Measurements from ENCODE around the gene SEC31A.
"Not testable (repeated sequence)": the region's sequence is repeated elsewhere in the genome, so short reads cannot be mapped to it uniquely, and the experiment has no call there.

The SEC31A gene

GRCh38 chr4:82860487-82860886 lies 30.5 kb downstream of the SEC31A start:
- not testable (repeated sequence) for H3K9me3 ChIP-seq (ENCODE audit: control insufficient read depth, low read depth, low read length); H3K27me3 ChIP-seq (ENCODE audit: control insufficient read depth, insufficient read depth, low read length); H3K4me1 ChIP-seq (ENCODE audit: control insufficient read depth, low read depth, low read length); H3K27ac ChIP-seq (ENCODE audit: low read length); H3K9ac ChIP-seq (ENCODE audit: low read length); H3K4me3 ChIP-seq (ENCODE audit: low read length)
- H3K36me3 ChIP-seq (ENCODE audit: control insufficient read depth, low read depth, low read length): peaks cover 53% of the 10 kb centered on the region

- Histone ChIP-seq H3K36me3 (ENCODE audit: control insufficient read depth, low read depth, low read length) (peaks cover 82% of the 10 kb centered on the region), H3K9ac (ENCODE audit: low read length) (no peak overlapping the region), H3K9me3 (ENCODE audit: control insufficient read depth, low read depth, low read length) (no peaks in the 10 kb centered on the region), H3K4me3 (ENCODE audit: low read length) (no peak overlapping the region), H3K27ac (ENCODE audit: low read length) (no peak overlapping the region), H3K4me1 (ENCODE audit: control insufficient read depth, low read depth, low read length) (no peaks in the 10 kb centered on the region), H3K27me3 (ENCODE audit: control insufficient read depth, insufficient read depth, low read length) (no peaks in the 10 kb centered on the region)
Measured at GRCh38 chr4:82852751-82853285, 38.1 kb downstream of the SEC31A start.

- H3K27me3 ChIP-seq (ENCODE audit: control insufficient read depth, insufficient read depth, low read length): no peaks in the 10 kb centered on the region
Measured at GRCh38 chr4:82851885-82852750, 38.8 kb downstream of the SEC31A start.

GRCh38 chr4:82851318-82851717 lies 39.6 kb downstream of the SEC31A start:
- Histone ChIP-seq H3K36me3 (ENCODE audit: control insufficient read depth, low read depth, low read length) (peaks cover 81% of the 10 kb centered on the region), H3K9ac (ENCODE audit: low read length) (no peak overlapping the region), H3K27me3 (ENCODE audit: control insufficient read depth, insufficient read depth, low read length) (no peaks in the 10 kb centered on the region), H3K4me3 (ENCODE audit: low read length) (no peak overlapping the region), H3K27ac (ENCODE audit: low read length) (no peak overlapping the region), H3K9me3 (ENCODE audit: control insufficient read depth, low read depth, low read length) (no peaks in the 10 kb centered on the region), H3K4me1 (ENCODE audit: control insufficient read depth, low read depth, low read length) (no peaks in the 10 kb centered on the region)

More at GRCh38 chr4:82851885-82852750, 38.8 kb downstream of the SEC31A start:
- Histone ChIP-seq H3K4me3 (ENCODE audit: low read length) (no peak overlapping the region), H3K9ac (ENCODE audit: low read length) (no peak overlapping the region), H3K9me3 (ENCODE audit: control insufficient read depth, low read depth, low read length) (no peaks in the 10 kb centered on the region), H3K4me1 (ENCODE audit: control insufficient read depth, low read depth, low read length) (no peaks in the 10 kb centered on the region), H3K36me3 (ENCODE audit: control insufficient read depth, low read depth, low read length) (peaks cover 82% of the 10 kb centered on the region), H3K27ac (ENCODE audit: low read length) (no peak overlapping the region)

- no peaks in the 10 kb centered on the region for H3K27me3 ChIP-seq (ENCODE audit: control insufficient read depth, insufficient read depth, low read length)
- no peaks in the 10 kb centered on the region for H3K4me1 ChIP-seq (ENCODE audit: control insufficient read depth, low read depth, low read length)
- no peak overlapping the region for H3K9ac ChIP-seq (ENCODE audit: low read length)
- no peaks in the 10 kb centered on the region for H3K9me3 ChIP-seq (ENCODE audit: control insufficient read depth, low read depth, low read length)
- no peak overlapping the region for H3K27ac ChIP-seq (ENCODE audit: low read length)
- H3K36me3 ChIP-seq (ENCODE audit: control insufficient read depth, low read depth, low read length): peaks cover 82% of the 10 kb centered on the region
- H3K4me3 ChIP-seq (ENCODE audit: low read length): no peak overlapping the region
Measured at GRCh38 chr4:82850684-82851083, 40.3 kb downstream of the SEC31A start.

- Histone ChIP-seq H3K27me3 (ENCODE audit: control insufficient read depth, insufficient read depth, low read length) (no peaks in the 10 kb centered on the region), H3K9ac (ENCODE audit: low read length) (no peak overlapping the region), H3K4me1 (ENCODE audit: control insufficient read depth, low read depth, low read length) (no peaks in the 10 kb centered on the region), H3K4me3 (ENCODE audit: low read length) (no peak overlapping the region), H3K27ac (ENCODE audit: low read length) (no peak overlapping the region), H3K9me3 (ENCODE audit: control insufficient read depth, low read depth, low read length) (no peaks in the 10 kb centered on the region), H3K36me3 (ENCODE audit: control insufficient read depth, low read depth, low read length) (peaks cover 87% of the 10 kb centered on the region)
Measured at GRCh38 chr4:82848706-82849105, 42.2 kb downstream of the SEC31A start.

GRCh38 chr4:82842593-82842992 lies 48.4 kb downstream of the SEC31A start:
- Histone ChIP-seq H3K27me3 (ENCODE audit: control insufficient read depth, insufficient read depth, low read length) (no peaks in the 10 kb centered on the region), H3K9ac (ENCODE audit: low read length) (no peak overlapping the region), H3K4me3 (ENCODE audit: low read length) (no peak overlapping the region), H3K9me3 (ENCODE audit: control insufficient read depth, low read depth, low read length) (no peaks in the 10 kb centered on the region), H3K27ac (ENCODE audit: low read length) (no peak overlapping the region), H3K36me3 (ENCODE audit: control insufficient read depth, low read depth, low read length) (peaks cover 66% of the 10 kb centered on the region), H3K4me1 (ENCODE audit: control insufficient read depth, low read depth, low read length) (no peaks in the 10 kb centered on the region)

GRCh38 chr4:82839624-82840023 lies 51.3 kb downstream of the SEC31A start:
- Histone ChIP-seq H3K27me3 (ENCODE audit: control insufficient read depth, insufficient read depth, low read length) (no peaks in the 10 kb centered on the region), H3K9me3 (ENCODE audit: control insufficient read depth, low read depth, low read length) (no peaks in the 10 kb centered on the region), H3K27ac (ENCODE audit: low read length) (no peak overlapping the region), H3K4me3 (ENCODE audit: low read length) (no peak overlapping the region), H3K4me1 (ENCODE audit: control insufficient read depth, low read depth, low read length) (no peaks in the 10 kb centered on the region), H3K36me3 (ENCODE audit: control insufficient read depth, low read depth, low read length) (peaks cover 45% of the 10 kb centered on the region), H3K9ac (ENCODE audit: low read length) (no peak overlapping the region)

- Histone ChIP-seq H3K4me1 (ENCODE audit: control insufficient read depth, low read depth, low read length) (no peaks in the 10 kb centered on the region), H3K27ac (ENCODE audit: low read length) (no peak overlapping the region), H3K9me3 (ENCODE audit: control insufficient read depth, low read depth, low read length) (no peaks in the 10 kb centered on the region), H3K4me3 (ENCODE audit: low read length) (no peak overlapping the region), H3K36me3 (ENCODE audit: control insufficient read depth, low read depth, low read length) (peaks cover 17% of the 10 kb centered on the region), H3K27me3 (ENCODE audit: control insufficient read depth, insufficient read depth, low read length) (no peaks in the 10 kb centered on the region), H3K9ac (ENCODE audit: low read length) (no peak overlapping the region)
Measured at GRCh38 chr4:82833696-82834313, 57.1 kb downstream of the SEC31A start.

GRCh38 chr4:82833060-82833459 lies 57.9 kb downstream of the SEC31A start:
- H3K36me3 ChIP-seq (ENCODE audit: control insufficient read depth, low read depth, low read length): peaks cover 25% of the 10 kb centered on the region
- H3K9me3 ChIP-seq (ENCODE audit: control insufficient read depth, low read depth, low read length); H3K4me1 ChIP-seq (ENCODE audit: control insufficient read depth, low read depth, low read length); H3K9ac ChIP-seq (ENCODE audit: low read length); H3K27ac ChIP-seq (ENCODE audit: low read length); H3K27me3 ChIP-seq (ENCODE audit: control insufficient read depth, insufficient read depth, low read length); H3K4me3 ChIP-seq (ENCODE audit: low read length): not testable (repeated sequence)

- Histone ChIP-seq H3K36me3 (ENCODE audit: control insufficient read depth, low read depth, low read length) (peaks cover 74% of the 10 kb centered on the region), H3K27me3 (ENCODE audit: control insufficient read depth, insufficient read depth, low read length) (no peaks in the 10 kb centered on the region), H3K9me3 (ENCODE audit: control insufficient read depth, low read depth, low read length) (no peaks in the 10 kb centered on the region), H3K27ac (ENCODE audit: low read length) (no peak overlapping the region), H3K4me3 (ENCODE audit: low read length) (no peak overlapping the region), H3K4me1 (ENCODE audit: control insufficient read depth, low read depth, low read length) (no peaks in the 10 kb centered on the region), H3K9ac (ENCODE audit: low read length) (no peak overlapping the region)
Measured at GRCh38 chr4:82825425-82825824, 65.5 kb downstream of the SEC31A start.
